Measurements from ENCODE around the gene PRR12.
A peak's percentile ranks its signal among the peaks of the same experiment; 100 is the strongest.

Gene PRR12

DNA sequence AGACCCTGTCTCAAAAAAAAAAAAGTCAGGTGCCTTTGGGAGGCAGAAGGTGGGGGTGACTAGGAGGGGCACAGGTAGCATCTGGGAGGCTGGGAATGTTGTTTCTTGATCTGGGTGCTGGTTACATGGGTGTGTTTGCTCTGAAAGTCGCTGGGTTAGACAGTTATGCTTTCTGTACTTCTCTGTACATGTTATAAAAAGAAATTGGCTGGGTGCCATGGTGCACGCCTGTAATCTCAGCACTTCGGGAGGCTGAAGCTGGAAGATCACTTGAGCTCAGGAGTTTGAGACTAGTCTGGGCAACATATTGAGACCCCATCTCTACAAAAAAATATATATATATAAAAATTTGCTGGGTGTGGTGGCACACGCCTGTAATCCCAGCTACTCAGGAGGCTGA, 25.7 kb upstream of the PRR12 start:
- DNase-seq (ENCODE audit: low read depth in 2 of 2), result no peak

DNA sequence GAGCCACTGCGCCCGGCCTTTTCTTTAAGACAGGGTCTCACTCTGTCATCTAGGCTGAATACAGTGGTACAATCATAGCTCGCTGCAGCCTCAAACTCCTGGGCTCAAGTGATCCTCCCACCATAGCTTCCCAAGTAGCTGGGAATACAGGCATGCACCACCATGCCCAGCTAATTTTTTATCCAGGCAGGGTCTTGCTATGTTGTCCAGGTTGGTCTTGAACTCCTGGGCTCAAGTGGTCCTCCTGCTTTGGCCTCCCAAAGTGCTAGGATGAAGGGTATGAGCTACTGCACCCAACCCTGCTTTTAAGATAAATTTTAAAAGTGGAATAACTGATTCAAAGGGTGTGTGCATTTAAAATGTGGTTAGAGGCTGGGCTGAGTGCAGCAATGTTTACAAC, 24.7 kb upstream of the PRR12 start:
- no peak for DNase-seq (ENCODE audit: low read depth in 2 of 2)

DNA sequence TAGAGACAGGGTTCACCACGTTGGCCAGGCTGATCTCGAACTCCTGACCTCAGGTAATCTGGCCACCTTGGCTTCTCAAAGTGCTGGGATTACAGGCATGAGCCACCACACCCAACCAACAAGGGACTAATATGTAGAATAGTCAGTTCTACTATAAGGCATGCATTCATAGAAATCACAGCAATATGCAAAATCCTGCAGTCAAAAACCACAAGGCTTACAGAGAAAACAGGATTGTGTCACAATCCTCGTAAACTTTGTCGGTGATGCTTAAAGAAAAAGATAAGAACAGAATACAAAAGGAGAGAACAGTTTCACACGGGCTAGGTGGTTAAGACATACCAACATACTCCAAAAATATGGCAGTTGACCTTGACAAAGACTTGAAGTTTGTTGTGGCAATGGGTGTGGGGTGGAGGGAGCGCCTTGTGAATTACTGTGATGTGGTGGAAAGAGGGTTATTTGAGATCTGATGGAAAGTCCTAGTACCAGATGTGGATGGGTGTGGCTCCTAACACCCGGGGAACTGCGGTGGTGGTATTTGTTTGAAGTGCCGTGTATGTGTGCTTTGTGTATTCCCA, 23.0 kb upstream of the PRR12 start:
- DNase-seq (ENCODE audit: low read depth in 2 of 2), result no peak

DNA sequence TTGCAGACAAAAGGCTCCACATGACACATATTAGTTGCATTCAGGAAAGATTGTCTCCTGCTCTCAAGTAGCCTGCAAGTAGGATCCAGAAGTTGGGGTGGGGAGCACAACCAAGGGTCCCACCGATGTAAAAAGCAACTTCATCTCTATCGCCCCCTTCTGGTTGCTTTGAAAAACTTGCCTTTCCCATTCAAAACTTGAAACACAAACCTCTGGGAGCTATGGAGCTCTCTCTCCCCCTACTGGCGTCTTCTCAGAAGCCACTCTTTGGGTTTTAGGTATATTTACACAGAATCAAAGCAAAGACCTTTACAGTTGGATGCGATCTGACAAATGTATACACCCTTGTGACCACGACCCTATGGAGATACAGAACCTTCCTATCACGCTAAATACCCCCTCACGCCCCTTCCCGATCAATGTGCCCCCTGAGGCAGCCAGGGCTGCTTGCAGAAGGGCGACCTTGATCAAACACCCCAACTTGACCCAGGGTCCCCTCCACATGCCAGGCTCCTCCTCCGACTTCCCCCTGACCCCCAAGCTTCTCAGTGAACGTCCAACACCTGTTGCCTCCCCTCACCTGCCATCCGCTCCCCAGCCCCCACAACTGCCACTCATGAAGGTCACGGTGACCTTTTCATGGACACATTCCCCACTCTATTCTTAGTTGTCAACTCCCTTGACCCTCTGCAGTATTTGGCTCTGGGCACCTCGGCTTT, 20.7 kb upstream of the PRR12 start:
- DNase-seq (ENCODE audit: low read depth in 2 of 2), result no peak

DNA sequence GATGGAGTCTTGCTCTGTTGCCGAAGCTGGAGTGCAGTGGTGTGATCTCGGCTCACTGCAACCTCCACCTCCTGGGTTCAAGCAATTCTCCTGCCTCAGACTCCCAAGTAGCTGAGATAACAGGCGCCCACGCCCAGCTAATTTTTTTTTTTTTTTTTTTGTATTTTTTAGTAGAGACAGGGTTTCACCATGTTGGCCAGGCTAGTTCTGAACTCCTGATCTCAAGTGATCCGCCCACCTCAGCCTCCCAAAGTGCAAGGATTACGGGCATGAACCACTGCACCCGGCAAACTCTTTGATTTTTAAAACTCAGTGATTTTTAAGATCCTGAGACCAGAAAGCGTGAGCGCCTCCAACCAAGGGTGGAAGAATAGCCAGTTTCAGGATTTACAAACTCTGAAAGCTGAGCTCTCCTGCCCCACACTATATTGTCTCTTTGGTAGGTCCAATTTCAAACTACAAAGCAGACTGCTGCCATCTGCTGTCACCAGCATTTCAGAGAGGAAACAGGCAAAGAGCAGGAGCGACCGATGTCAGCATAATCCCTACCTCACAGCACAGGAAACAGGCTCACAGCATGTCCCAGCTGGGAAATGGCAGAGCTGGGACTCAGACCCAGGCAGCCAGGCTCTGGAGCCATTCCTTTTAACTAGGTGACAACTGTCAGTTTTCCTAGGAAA, 19.8 kb upstream of the PRR12 start:
- no peak for DNase-seq (ENCODE audit: low read depth in 2 of 2)

DNA sequence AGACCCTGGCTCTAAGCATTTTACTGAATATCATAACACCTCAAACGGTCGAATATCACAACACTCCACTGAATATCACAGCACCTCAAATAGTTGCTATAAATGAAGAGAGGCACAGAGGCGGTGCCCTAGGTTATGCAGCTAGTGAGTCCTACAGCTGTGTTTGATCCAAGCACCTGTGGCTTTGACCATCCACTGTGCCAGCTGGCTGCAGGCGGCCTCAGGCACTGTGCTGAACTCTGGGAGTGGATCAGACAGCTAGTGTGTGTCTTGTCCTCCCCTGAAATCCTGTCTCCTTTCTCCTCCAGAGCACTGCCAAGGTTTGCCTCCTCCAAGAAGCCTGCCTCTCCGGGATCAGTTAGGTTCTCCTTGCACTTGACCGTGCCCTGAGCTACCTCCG, 18.0 kb upstream of the PRR12 start:
- no peak for DNase-seq (ENCODE audit: low read depth in 2 of 2)

DNA sequence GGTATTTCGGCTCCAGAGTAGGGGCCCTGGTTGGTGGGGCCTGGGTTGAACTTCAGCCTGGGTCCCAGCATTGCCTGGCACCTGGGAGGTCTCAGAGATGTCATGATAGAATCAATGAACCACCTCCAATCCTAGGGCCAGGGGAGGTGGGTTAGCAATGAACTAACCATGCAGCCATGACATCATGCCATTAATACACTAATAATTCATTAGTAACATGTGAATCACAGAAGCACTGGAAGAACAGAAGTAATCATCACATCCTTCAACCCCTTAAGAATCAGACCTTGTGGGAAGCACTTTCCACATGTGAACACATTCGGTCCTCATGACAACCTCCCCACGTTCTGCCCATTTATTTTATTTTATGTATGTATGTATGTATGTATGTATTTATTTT, 17.6 kb upstream of the PRR12 start:
- no peak for DNase-seq (ENCODE audit: low read depth in 2 of 2)

DNA sequence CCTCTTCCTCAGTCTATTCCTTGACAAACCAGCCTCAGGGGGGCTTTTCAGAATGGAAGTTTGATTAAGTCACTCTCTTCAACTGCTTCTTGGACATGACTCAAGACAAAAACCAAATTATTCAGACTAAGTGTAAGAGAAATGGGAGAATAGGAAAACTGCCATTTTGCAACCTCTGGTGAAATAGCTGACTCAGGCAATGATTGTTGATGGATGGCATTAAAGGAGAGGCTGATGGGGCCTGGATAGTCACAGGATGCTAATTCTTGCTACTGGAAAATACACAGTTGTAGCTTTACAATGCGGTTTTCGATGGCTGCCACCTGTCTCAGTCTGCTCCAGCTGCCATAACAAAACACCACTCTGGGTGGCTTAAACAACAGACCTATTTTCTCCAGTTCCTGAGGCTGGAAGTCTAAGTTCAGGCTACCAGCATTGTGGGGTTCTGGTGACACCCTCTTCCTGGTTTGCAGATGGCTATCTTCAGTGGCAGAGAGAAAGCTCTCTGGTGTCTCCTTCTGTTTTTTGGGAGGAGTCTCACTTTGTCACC, 16.7 kb upstream of the PRR12 start:
- no peak for DNase-seq (ENCODE audit: low read depth in 2 of 2)

DNA sequence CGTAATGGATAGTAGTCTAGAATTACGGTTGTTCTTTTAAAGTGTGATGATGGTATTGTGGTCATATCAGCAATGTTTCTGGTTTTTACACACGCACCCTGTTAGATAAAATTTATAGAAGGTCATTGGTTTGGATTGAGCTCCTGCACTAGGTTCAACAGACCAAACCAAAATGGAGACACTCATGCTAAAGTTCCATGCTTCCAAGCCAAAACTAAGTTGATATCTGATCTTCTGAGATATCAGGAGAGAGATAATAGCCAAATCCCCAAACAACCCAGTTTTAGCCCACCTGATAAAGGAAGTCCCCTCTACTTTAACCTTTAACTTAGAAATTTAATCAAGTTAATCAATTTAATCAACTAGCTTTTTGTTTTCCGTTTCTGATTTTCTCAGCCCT, 11.8 kb upstream of the PRR12 start:
- DNase-seq (ENCODE audit: low read depth in 2 of 2), result no peak

DNA sequence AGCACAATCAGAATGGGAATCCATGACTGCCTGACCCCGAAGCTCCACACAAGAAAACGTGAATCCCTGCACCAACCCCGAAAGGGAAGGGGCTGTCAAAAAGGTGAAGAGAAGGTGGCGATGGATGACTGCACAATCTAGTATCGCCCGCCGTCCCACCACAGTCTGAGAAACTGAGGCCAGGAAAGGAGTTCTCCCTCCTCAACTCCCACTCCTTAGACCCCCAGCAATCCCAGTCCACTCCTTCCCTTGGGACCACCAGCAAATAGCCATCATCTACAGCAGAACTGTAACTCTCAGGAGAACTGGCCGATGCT, 11.1 kb upstream of the PRR12 start:
- no peak for DNase-seq (ENCODE audit: low read depth in 2 of 2)

DNA sequence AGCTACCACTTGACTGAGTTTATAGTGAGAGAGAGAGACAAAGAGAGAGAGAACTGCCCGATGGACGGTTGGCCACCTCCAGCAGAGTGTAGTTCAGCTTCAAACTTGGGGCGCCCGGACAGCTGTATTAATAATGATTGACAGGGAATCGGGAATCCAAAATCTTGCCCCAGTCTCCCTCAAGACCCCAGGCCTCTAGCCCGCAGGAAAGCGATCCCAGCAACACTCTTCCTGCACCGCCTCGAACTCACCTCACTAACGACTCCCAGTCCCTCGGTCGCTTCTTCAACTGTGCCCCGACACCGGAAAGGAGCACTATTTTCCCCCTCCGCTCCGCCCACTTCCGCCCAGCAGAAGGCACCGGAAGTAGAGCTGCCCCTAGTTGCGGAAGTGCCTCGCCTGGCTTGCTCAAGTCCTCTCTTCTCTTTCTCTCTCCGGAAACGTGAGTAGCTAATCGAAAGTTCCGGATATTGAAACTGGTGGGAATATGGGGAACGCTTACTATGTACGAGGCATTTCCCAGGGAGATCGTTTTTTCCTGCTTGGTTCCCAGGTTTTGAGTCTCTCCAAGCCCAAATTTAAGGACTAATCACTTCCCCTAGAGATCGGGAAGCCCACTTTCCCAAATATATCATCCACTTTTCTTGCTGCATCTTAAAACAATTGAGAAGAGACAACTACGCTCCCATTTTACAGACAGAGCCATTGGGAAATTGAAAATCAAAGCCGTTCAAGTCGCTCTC, 10.5 kb upstream of the PRR12 start, which contains the start of gene NOSIP:
Gene NOSIP, minus strand, starts transcription at position 293 of the 743 bp plus-strand sequence. CDS start 19,865 bp downstream, outside the sequence.
- DNase-seq (ENCODE audit: low read depth in 2 of 2), result peak; percentile 95 to 97

DNA sequence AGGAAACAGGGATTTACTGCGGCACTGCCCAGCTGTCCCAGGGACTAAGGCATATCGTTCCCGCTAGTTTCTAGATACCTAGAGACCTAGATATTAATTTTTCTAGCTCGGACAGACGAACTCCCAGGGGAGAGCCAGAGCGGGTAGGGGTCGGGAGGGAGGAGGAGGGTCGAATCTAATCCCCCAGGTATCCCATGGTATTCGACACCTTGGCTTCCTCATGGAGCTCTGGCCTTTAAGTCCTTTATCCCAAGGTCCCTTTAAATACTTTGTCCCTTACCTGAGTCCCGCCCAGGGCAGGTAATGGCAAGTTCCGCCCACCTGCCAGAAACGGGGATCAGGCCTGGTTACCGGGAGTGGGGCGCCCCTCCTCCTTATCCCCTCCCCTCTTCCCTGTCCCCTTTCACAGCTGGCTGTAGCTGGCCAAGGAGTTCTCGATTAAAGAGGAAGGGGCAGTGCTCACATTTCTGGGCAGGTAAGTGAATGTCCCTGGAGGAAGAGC, 9.9 kb upstream of the PRR12 start, which contains the start of gene PRRG2:
Gene PRRG2, plus strand, starts transcription at position 310 of the 502 bp plus-strand sequence. CDS start 1,904 bp downstream, outside the sequence.
- no peak for DNase-seq (ENCODE audit: low read depth in 2 of 2)

DNA sequence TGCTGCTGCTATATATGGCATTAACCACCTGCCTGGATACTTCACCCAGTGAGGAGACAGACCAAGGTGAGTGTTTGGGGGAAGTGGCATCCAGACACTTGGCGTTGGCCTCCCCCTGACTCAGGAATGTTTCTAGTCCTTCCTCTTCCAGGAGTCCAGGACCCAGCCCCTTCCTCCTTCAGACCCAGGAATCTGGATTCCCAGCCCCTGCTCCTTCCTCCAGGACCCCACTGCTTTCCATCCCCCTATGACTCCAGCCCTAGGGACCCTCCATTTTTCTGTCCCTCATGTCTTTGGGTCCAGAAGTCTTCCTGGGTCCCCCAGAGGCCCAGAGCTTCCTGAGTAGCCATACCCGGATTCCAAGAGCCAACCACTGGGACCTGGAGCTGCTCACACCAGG, 7.7 kb upstream of the PRR12 start:
- no peak for DNase-seq (ENCODE audit: low read depth in 2 of 2)

DNA sequence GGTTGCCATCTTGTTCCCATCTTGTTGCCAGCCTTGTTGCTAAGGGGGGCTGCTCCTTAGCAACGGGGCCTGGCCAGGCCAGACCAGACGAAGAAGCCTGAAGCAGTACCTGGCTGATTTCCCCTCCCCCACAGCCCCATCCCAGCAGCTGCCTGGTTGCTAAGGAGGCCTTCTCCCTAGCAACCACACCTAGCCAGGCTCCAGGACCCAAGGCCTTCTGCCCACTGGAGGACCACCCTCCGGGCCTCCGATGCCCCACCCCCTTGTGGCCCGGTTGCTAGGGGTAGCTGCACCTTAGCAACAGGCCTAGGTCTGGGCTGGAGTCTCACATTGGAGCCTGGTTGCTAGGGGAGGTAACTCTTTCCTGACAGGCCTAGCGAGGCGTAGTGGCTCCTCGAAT, 6.0 kb upstream of the PRR12 start:
- no peak for DNase-seq (ENCODE audit: low read depth in 2 of 2)

DNA sequence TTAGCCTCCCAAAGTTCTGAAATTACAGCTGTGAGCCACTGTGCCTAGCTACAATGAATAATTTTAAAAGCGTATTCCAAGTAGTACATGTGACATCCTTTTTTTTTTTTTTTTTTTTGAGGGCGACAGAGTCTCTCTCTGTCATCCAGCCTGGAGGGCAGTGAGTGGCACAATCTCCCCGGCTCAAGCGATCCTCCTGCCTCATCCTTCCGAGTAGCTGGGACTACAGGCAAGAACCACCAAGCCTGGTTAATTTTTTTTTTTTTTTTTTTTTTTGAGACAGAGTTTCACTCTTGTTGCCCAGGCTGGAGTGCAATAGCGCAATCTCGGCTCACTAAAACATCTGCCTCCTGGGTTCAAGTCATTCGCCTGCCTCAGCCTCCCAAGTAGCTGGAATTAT, 3.8 kb upstream of the PRR12 start:
- no peak for DNase-seq (ENCODE audit: low read depth in 2 of 2)

DNA sequence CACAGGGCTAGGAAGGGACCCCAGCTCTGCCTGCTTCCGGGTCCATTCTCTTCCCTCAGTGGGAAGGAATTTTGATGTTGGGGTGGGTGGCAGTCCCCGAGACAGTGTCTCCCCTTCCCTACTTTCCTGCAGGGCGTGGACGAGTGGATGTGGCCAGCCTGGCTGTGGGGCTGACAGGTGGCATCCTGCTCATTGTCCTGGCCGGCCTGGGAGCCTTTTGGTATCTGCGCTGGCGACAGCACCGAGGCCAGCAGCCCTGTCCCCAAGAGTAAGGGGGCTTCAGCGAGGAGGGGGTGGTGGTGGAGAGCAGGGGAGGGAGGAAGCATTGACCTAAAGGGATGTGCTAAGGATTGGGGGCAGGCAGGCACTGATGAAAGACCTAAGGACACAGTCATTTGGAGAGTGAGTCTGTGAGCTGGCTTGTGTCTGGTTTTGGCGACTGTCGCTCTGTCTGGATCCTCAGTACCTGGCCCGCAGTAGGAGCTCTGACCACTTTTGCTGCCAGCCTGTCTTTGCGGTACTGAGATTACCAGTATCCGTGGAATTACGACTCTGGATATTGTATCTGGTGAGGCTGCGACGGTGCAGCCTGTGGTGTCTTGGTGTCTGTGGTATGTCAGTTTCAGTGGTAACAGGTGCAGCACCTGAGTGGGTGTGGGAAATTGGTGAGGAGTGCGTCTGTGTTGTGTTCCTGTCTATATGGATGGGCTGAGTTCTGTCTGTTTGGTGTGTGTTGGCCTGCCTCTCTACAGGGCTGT, 2.4 kb upstream of the PRR12 start:
- DNase-seq (ENCODE audit: low read depth in 2 of 2), result peak in 1 of 2 donors; percentile 47

DNA sequence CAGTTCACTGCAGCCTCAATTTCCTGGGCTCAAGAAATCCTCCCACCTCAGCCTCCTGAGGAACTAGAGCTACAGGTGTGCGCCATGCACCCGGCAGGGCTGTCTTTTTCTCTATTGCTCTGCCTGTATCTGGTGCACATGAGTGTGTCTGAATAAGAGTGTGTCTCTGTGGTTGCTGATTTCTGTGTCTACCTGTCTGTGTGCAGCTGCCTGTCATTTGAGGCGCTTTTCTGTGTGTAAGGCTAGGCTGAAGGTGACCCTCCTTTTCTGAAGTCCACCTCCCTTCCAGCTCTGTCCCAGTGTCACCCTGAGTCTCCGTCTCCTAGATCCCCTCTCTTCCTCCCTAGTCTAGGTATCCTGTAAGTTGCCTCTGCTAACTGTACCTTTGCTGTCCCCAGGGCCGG, 1.5 kb upstream of the PRR12 start:
- DNase-seq (ENCODE audit: low read depth in 2 of 2), result no peak

DNA sequence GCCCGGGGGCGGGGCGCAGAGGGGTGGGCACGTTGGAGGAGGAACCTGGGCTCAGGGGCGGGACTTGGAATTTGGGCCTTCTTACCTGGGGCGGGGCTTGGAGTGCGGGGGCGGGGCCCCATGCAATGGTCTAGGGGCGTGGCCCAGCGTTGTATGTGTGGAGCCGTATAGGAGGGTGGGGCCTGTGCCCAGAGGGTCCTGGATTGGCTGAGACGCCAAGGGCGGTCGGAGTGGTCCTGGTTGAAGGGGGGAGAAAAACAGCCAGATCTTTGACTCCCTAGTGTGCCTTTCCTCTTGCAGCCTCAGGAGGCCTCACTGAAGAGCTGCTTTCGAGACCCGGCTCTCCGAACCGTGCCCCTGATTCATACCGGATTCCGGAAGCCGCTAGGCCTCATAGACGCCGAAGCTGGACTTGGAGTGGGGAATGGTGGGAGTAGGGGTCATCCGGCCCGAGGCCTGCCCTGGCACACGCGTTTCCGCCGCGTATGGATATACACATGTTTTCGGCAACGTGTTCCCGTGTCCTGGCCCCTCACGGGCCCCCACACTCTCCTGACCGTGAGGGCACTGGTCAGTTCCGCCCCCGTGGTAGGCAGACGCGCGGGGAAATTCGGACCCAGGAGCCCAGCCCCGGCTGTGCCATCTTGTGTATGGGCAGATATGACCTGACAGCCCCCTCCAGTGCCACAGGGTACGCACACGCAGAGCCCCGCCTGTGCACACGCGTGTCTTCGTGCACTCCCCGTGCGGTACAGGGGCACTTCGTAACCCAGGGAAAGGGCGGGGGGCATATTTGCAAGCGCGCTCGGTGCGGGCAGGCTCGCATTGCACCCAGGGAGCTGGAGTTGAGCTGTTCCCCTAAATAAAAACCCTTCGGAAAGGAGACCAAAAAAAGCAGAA, 661 bp upstream of the PRR12 start:
- peak; percentile 92 to 93 for DNase-seq (ENCODE audit: low read depth in 2 of 2)

DNA sequence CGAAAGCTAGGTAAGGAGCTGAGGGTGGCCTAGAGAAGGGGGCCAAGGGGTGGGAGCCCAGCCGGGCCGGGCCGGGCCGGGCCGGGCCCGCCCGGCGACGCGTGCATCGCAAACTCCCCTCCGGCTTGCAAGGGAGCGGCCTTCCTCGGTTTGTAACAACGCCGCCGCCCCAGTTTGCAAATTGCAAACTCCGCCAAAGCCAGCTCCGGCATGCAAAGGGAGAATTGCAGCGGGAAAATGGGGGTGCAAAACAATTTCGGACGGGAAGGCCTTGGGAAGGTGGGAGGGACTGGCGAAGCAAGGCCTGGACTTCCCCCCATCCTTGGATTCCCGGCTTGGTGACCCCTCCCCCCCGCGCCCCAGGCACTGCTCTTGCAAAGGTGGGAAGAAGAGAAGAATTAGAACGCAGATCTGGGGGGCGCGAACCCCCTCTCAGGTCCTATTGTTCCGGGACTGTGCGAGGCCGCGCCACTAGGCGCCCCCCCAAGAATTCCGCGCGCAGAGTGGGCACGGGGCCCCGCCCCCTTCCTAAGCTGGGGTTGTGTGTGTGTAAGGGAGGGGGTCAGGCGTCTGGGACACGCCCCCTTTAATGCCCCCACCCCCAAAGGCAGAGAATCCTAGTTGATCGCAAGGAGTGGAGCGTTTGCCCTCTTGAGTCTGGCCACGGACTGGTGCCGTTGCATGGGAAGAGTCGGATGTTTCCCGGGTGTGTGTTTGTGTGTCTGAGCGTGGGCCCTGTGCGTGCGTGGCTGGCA, 926 bp downstream of the PRR12 start:
- peak in 1 of 2 donors; percentile 38 for DNase-seq (ENCODE audit: low read depth in 2 of 2)

Data from stimulated activated CD4-positive, alpha-beta T cell treated with anti-CD3 and anti-CD28 coated beads, Interleukin-15, amount 100 ng/mL, for 48 hours (primary cell).